Endothelial cell (in vitro differentiated cells): ENCODE data around the gene SLC38A4. TPM values are rescaled to one million over a fixed set of nuclear protein-coding genes. Genes with fewer than 3 reads are reported as not detected.

ENCODE experiments used
- DNase-seq: peaks from one replicate; pipeline ENCODE4 v3.0.0; 2021; ENCODE audit warnings: low spot score
- H3K27ac Mint-ChIP-seq: one replicate; pipeline ENCODE4 v1.8.0; 2021; ENCODE audit warnings: mixed read lengths, inconsistent platforms; ENCODE audit not compliant: unreplicated experiment
- H3K27me3 Mint-ChIP-seq: one replicate; pipeline ENCODE4 v1.8.0; 2021; ENCODE audit warnings: mild to moderate bottlenecking, moderate library complexity, mixed read lengths, inconsistent platforms; ENCODE audit not compliant: unreplicated experiment
- H3K36me3 Mint-ChIP-seq: one replicate; pipeline ENCODE4 v1.8.0; 2021; ENCODE audit warnings: mild to moderate bottlenecking, low read depth, mixed read lengths, inconsistent platforms; ENCODE audit not compliant: unreplicated experiment
- H3K4me1 Mint-ChIP-seq: one replicate; pipeline ENCODE4 v1.8.0; 2021; ENCODE audit warnings: mild to moderate bottlenecking, mixed read lengths, inconsistent platforms; ENCODE audit not compliant: unreplicated experiment
- H3K4me3 Mint-ChIP-seq: one replicate; pipeline ENCODE4 v1.8.0; 2021; ENCODE audit warnings: mild to moderate bottlenecking, mixed read lengths, inconsistent platforms; ENCODE audit not compliant: unreplicated experiment
- H3K9me3 Mint-ChIP-seq: one replicate; pipeline ENCODE4 v1.8.0; 2021; ENCODE audit warnings: mixed read lengths, inconsistent platforms; ENCODE audit not compliant: unreplicated experiment
- total RNA-seq: library from RNA; stranded (reverse); fragmentation: NEBNext Ultra II Directional; extraction: Animal tissue kit (Norgen Biotek cat#: 25700); gene quantifications from one replicate; pipeline ENCODE4 v1.2.1, GENCODE V29; 2021; ENCODE audit not compliant: unreplicated experiment
- TF ChIP-seq, protein P1 (sequence below): fragments of 200-600 bp; sonication (generic); IDR thresholded peaks from one replicate; pipeline ENCODE4 v1.5.0; 2021; ENCODE audit warnings: antibody characterized with exemption; ENCODE audit not compliant: unreplicated experiment

SLC38A4 gene
- total RNA-seq, 1 donor from 2014 or later = not detected

DNA sequence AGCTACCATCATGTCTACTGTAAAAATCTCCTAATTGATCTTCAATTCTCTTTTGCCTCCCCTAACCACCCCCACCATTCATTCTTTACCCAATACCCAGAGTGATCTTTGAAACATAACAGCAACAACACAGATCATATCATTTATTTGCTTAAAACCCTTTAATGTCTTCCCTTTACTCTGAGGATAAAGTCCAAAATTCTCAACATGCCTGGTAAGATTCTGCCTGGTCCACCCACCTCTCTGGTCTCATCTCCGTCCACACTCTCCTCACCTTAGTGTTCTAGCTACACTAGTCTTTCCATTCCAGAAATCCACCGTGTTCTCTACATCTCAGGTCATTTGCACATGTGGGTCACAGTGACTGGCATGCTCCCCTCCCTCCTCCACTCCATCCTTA, 27.7 kb downstream of the SLC38A4 start:
- Mint-ChIP-seq H3K27ac (no peak overlapping the region), H3K4me3 (no peak overlapping the region)
- TF ChIP-seq, protein P1, sequence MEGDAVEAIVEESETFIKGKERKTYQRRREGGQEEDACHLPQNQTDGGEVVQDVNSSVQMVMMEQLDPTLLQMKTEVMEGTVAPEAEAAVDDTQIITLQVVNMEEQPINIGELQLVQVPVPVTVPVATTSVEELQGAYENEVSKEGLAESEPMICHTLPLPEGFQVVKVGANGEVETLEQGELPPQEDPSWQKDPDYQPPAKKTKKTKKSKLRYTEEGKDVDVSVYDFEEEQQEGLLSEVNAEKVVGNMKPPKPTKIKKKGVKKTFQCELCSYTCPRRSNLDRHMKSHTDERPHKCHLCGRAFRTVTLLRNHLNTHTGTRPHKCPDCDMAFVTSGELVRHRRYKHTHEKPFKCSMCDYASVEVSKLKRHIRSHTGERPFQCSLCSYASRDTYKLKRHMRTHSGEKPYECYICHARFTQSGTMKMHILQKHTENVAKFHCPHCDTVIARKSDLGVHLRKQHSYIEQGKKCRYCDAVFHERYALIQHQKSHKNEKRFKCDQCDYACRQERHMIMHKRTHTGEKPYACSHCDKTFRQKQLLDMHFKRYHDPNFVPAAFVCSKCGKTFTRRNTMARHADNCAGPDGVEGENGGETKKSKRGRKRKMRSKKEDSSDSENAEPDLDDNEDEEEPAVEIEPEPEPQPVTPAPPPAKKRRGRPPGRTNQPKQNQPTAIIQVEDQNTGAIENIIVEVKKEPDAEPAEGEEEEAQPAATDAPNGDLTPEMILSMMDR = no peak

DNA sequence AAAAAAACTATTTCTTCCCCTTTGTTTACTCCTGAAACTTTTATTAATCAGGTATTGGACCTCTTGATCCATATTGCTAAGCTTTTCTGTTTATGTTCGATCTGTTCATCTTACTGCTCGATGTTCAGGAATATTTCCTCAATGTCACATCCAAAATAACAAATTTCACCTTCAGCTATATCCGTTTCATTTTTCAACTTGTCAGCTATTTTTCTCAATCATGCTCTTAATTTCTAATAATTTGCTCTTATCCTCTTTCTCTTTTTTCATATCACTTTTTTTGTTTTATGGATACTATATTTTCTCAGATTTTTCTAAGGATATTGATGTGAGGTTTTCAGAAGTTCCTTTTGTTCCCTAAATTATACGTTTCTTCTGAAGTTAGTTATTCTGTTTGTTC, 29.8 kb downstream of the SLC38A4 start:
- TF ChIP-seq, protein P1 = no peak
- no peak overlapping the region for H3K27ac Mint-ChIP-seq
- H3K27me3 Mint-ChIP-seq = no peaks in the 10 kb centered on the region
- no peaks in the 10 kb centered on the region for H3K36me3 Mint-ChIP-seq
- no peak overlapping the region for H3K4me3 Mint-ChIP-seq
- no peak for DNase-seq
- no peaks in the 10 kb centered on the region for H3K4me1 Mint-ChIP-seq
- no peaks in the 10 kb centered on the region for H3K9me3 Mint-ChIP-seq

More for the DNA sequence above, 27.7 kb downstream of the SLC38A4 start:
- no peaks in the 10 kb centered on the region for H3K4me1 Mint-ChIP-seq
- H3K9me3 Mint-ChIP-seq = no peaks in the 10 kb centered on the region
- H3K36me3 Mint-ChIP-seq = no peaks in the 10 kb centered on the region
- DNase-seq = no peak
- no peaks in the 10 kb centered on the region for H3K27me3 Mint-ChIP-seq

DNA sequence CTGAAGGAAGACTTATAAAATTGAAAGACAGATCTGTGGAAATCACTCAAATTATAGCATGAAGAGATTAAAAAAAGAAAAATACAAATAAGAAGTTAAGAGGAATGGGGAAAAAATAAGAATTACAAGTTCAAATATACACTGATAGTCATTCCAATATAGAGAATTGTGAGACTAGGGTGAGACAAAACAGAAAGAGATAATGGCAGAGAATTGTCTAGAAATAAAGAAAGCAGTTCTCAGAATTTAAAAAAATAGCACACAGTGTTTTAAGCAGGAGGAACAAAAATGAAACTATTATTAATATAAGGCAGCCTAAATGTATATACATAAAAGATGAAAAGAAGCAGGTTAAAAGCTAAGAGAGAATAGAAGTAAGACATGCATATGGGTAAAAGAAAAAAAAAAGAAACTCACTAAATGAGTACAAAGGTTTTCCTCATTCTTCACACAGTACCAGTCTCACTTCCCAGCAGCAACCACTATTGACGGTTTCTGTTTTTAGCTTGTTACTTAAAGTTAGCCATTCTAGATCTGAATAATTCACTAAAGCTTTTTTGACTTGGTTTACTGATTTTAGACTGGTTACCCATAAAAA, 31.1 kb downstream of the SLC38A4 start:
- Mint-ChIP-seq H3K27me3 (no peaks in the 10 kb centered on the region), H3K9me3 (no peaks in the 10 kb centered on the region), H3K4me1 (no peaks in the 10 kb centered on the region), H3K27ac (no peak overlapping the region), H3K4me3 (no peak overlapping the region), H3K36me3 (no peaks in the 10 kb centered on the region)
- TF ChIP-seq, protein P1 = no peak
- DNase-seq = no peak

DNA sequence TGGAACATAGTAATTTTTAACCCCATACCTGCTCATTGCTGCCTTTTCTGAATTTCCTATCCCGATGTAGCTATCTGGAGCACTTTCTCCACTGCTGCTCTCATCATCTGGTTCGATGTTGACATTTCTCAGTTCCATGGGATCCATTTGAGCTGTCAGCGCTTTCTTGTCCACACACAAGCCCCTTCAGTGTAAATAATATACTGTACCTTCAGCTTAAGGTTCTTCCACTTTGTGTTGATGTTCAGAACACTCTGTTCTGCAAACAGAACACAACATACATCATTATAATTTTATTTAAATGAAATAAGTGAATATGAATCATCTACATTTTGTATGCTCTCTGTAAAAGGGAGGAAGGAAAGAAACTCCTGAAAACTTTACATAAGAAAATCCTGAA, 32.9 kb downstream of the SLC38A4 start:
- Mint-ChIP-seq H3K27me3 (peaks cover 2% of the 10 kb centered on the region), H3K27ac (no peak overlapping the region), H3K36me3 (no peaks in the 10 kb centered on the region), H3K4me1 (no peaks in the 10 kb centered on the region), H3K9me3 (no peaks in the 10 kb centered on the region), H3K4me3 (no peak overlapping the region)
- TF ChIP-seq, protein P1 = no peak
- no peak for DNase-seq

DNA sequence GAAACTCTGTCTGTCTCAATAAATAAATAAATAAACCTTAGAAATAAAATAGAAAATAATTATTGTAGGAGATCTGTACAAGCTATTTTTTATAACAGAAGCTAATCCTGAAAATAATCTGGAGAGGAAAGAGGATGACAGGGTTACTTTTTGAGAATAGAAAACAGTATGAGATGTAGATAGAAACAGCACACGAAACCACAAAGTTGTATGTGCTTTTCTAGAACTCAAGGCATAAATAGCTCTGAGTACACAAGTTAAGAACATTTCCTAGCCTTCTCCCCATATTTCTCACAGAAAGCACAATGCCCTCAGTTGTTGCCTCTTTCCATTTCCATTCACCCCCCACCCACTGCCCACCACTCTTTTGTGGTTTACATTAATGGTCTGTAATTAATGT, 35.7 kb downstream of the SLC38A4 start:
- H3K4me1 Mint-ChIP-seq = no peaks in the 10 kb centered on the region
- TF ChIP-seq, protein P1 = no peak
- H3K4me3 Mint-ChIP-seq = no peak overlapping the region
- H3K36me3 Mint-ChIP-seq = no peaks in the 10 kb centered on the region
- H3K9me3 Mint-ChIP-seq = no peaks in the 10 kb centered on the region
- no peak for DNase-seq
- peaks cover 2% of the 10 kb centered on the region for H3K27me3 Mint-ChIP-seq
- no peak overlapping the region for H3K27ac Mint-ChIP-seq
